ENCODE measurements around the gene ZFC3H1. TPM values are rescaled to one million over a fixed set of nuclear protein-coding genes. Genes with fewer than 3 reads are reported as not detected.

The ZFC3H1 gene
- total and polyA plus RNA-seq, 2 of the 4 experiments (the other 2 are of a cell fraction) = 16.8 to 23.3 TPM

DNA sequence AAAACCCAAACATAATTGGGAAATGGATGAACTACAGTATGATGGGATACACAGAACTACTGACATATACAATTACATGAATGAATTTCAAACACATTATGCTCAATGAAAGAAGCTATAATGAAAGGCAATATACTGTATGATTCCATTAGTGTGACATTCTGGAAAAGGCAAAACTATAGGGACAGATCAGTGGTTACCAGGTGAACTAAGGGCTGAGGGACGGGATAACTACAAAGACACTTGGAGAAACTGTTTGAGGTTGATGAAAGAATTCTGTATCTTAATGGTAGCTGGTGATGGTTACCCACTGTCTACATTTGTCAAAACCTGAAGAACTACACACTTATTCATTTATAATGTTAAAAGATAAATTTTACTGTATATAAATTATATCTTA is 7.7 kb downstream of the ZFC3H1 start (continued):
- TF ChIP-seq FOS (IDR thresholded peaks at IDR 0.05; ENCODE audit: low read depth, low read length) (no peak), SMC3 (IDR thresholded peaks at IDR 0.05; ENCODE audit: low read depth, low read length) (no peak), RAD21 (IDR thresholded peaks at IDR 0.05; ENCODE audit: low read length) (no peak)

DNA sequence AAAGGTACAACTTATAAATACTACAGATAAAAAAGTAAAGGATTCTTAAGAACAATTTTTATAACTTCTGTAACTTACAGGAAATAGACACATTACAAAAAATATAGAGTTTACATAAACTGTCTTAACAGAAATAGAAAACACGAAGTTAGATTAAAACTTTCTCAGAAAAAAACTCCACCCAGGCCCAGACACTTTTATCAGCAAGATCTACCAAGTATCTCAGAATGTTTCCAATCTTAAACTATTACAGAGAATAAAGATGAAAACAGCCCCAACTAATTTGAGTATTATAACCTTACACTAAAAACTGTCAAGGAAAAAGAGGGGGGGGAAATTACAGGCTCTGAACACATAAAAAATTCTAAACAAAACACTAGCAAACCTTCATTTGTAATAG is 8.2 kb downstream of the ZFC3H1 start:
- no peak overlapping the region for H2BK5ac ChIP-seq (ENCODE audit: low read depth, low read length, poor library complexity, severe bottlenecking)
- H2AK9ac ChIP-seq (replicated peaks; ENCODE audit: low read depth, low read length, poor library complexity) = no peak overlapping the region
- no peak overlapping the region for H2BK120ac ChIP-seq (ENCODE audit: low read depth, low read length)
- ChIA-PET CTCF (no interaction called here), POLR2A (ENCODE audit: unreplicated experiment) (no interaction called here)
- peaks cover 2 to 21% of the 10 kb centered on the region in 2 experiments; a peak in 2 of 4 replicates for H3K79me1 ChIP-seq (ENCODE audit: low read depth in 1 of 2, low read length in 2 of 2)
- peaks cover 27% of the 10 kb centered on the region for H3K36me3 ChIP-seq (ENCODE audit: control insufficient read depth, insufficient read depth, low read length)
- intact Hi-C loops (cut with micrococcal nuclease) (no loop called here), dilution Hi-C loops (cut with HindIII; ENCODE audit: low sequenced_read_pairs, unreplicated experiment) (no loop called here), in situ Hi-C loops (cut with MboI; ENCODE audit: low sequenced_read_pairs) (loop anchor here (25.0 kb wide), 1 partner anchor 607 kb away; the partner anchor contains the start of gene TRHDE)
- H4K20me1 ChIP-seq (ENCODE audit: insufficient read depth, low read length) = peaks cover 37% of the 10 kb centered on the region
- H4K91ac ChIP-seq (ENCODE audit: insufficient read depth, low read depth, low read length) = no peak overlapping the region
- no peaks in the 10 kb centered on the region for H3K27me3 ChIP-seq (ENCODE audit: control insufficient read depth, insufficient read depth, low read length)
- no peak overlapping the region for H3K18ac ChIP-seq (ENCODE audit: low read depth, low read length)
- no peak overlapping the region for H2BK15ac ChIP-seq (ENCODE audit: low read depth, low read length)
- no peak overlapping the region for H3K23ac ChIP-seq (ENCODE audit: low read depth, low read length)
- H3K9me1 ChIP-seq (ENCODE audit: insufficient read depth, low read length) = no peaks in the 10 kb centered on the region
- H2AK5ac ChIP-seq (ENCODE audit: low read depth, low read length) = no peak overlapping the region
- H2BK20ac ChIP-seq (ENCODE audit: low read depth, low read length) = no peak overlapping the region
- H3K4ac ChIP-seq (ENCODE audit: low read depth, low read length) = no peak overlapping the region
- ATAC-seq (ENCODE audit: low read depth) (no peak), DNase-seq (no peak)
- no peak overlapping the region for H3K9ac ChIP-seq (ENCODE audit: low read depth, low read length)
- H3K9me3 ChIP-seq (ENCODE audit: control insufficient read depth, insufficient read depth, low read length) = peaks cover 7% of the 10 kb centered on the region
- no CpG with 5 or more reads among the region's 1 CpG for WGBS, 2 experiments (ENCODE audit: extremely low coverage in 2 of 2, insufficient read length in 1 of 2)
- no peak overlapping the region for H4K8ac ChIP-seq (ENCODE audit: low read depth in 2 of 2, low read length in 2 of 2)
- no peak overlapping the region for H4K5ac ChIP-seq (ENCODE audit: low read depth, low read length)
- H3K56ac ChIP-seq (ENCODE audit: extremely low read depth, insufficient read depth, low read length) = no peak overlapping the region
- no peak overlapping the region for H3K14ac ChIP-seq (replicated peaks; ENCODE audit: low read depth, low read length)
- H3K4me2 ChIP-seq (ENCODE audit: low read depth, low read length) = peak overlapping the region; percentile 55; the same call in 1 of the 2 replicates
- no peak for TF ChIP-seq USF2 (IDR thresholded peaks at IDR 0.05; ENCODE audit: low read depth, low read length)
- no peak for TF ChIP-seq RCOR1 (IDR thresholded peaks at IDR 0.05; ENCODE audit: insufficient replicate concordance, low read length)
- no peak for TF ChIP-seq CHD1 (IDR thresholded peaks at IDR 0.05; ENCODE audit: low read depth, low read length)
- TF ChIP-seq, protein P1, sequence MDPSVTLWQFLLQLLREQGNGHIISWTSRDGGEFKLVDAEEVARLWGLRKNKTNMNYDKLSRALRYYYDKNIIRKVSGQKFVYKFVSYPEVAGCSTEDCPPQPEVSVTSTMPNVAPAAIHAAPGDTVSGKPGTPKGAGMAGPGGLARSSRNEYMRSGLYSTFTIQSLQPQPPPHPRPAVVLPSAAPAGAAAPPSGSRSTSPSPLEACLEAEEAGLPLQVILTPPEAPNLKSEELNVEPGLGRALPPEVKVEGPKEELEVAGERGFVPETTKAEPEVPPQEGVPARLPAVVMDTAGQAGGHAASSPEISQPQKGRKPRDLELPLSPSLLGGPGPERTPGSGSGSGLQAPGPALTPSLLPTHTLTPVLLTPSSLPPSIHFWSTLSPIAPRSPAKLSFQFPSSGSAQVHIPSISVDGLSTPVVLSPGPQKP (IDR thresholded peaks at IDR 0.05; ENCODE audit: borderline replicate concordance, low read depth, low read length) = no peak
- no peak for TF ChIP-seq FOS (IDR thresholded peaks at IDR 0.05; ENCODE audit: low read depth, low read length)
- TF ChIP-seq SMC3 (IDR thresholded peaks at IDR 0.05; ENCODE audit: low read depth, low read length) = no peak
- TF ChIP-seq CEBPB (IDR thresholded peaks at IDR 0.05; ENCODE audit: low read depth, low read length) = no peak
- no peak for TF ChIP-seq MAFK (IDR thresholded peaks at IDR 0.05; ENCODE audit: low read depth, low read length)
- TF ChIP-seq NFE2L2 (IDR thresholded peaks at IDR 0.05; ENCODE audit: low read depth, low read length) = no peak
- TF ChIP-seq MXI1 (IDR thresholded peaks at IDR 0.05; ENCODE audit: borderline replicate concordance, low read depth, low read length) = no peak
- TF ChIP-seq POLR2A (IDR thresholded peaks at IDR 0.05; ENCODE audit: low read depth, low read length) = no peak
- BruUV-seq (replicated peaks) = no TSS peak
- 0 out of 2 replicates have a peak, but pooled peaks cover 3% of the 10 kb centered on the region for H3K4me1 ChIP-seq (ENCODE audit: control insufficient read depth, insufficient read depth, low read length)
- no peak overlapping the region for H3K27ac ChIP-seq (ENCODE audit: insufficient read depth, low read length)
- H2AFZ ChIP-seq (replicated peaks; ENCODE audit: low read length, poor library complexity) = no peak overlapping the region
- no peak overlapping the region for H3K4me3 ChIP-seq (ENCODE audit: insufficient read depth, low read depth, low read length)

Measured in IMR-90 (cell line).